Activated CD4-positive, alpha-beta T cell treated with anti-CD3 and anti-CD28 coated beads, Interleukin-2, amount 50 U/mL, for 24 hours (primary cell): ENCODE measurements around the gene SEC14L5.

Experiments
- DNase-seq, 2 donors: peaks; one replicate each; pipeline ENCODE4 v3.0.0-alpha.2; 2020; ENCODE audit warnings: low read depth in 1 of 2, low spot score in 1 of 2

SEC14L5 gene

GRCh38 chr16:4957720-4958509 is at the start of gene SEC14L5:
Gene SEC14L5 (plus strand): TSS chr16:4958330. CDS start chr16:4959324, 994 bp downstream.
- DNase-seq = peak; percentile 74 to 91

GRCh38 chr16:4908854-4909401 is 49.2 kb upstream of the SEC14L5 start:
- no peak for DNase-seq

GRCh38 chr16:4909825-4910224 is 48.3 kb upstream of the SEC14L5 start:
- DNase-seq = no peak

GRCh38 chr16:4910828-4911227 is 47.3 kb upstream of the SEC14L5 start:
- DNase-seq = no peak

GRCh38 chr16:4911970-4912386 is 46.2 kb upstream of the SEC14L5 start:
- DNase-seq = no peak

- no peak for DNase-seq
These were observed 44.9 kb upstream of the SEC14L5 start for GRCh38 chr16:4913130-4913773.

GRCh38 chr16:4913774-4914525 is 44.2 kb upstream of the SEC14L5 start:
- no peak for DNase-seq

GRCh38 chr16:4914528-4915225 is 43.5 kb upstream of the SEC14L5 start:
- no peak for DNase-seq

- DNase-seq = no peak
These were observed 42.8 kb upstream of the SEC14L5 start for GRCh38 chr16:4915226-4915761.

GRCh38 chr16:4917117-4917516 is 41.0 kb upstream of the SEC14L5 start:
- DNase-seq = no peak

GRCh38 chr16:4918781-4919251 is 39.3 kb upstream of the SEC14L5 start:
- DNase-seq = no peak

- no peak for DNase-seq
These were observed 37.3 kb upstream of the SEC14L5 start for GRCh38 chr16:4920826-4921225.

- DNase-seq = no peak
These were observed 35.3 kb upstream of the SEC14L5 start for GRCh38 chr16:4922721-4923342.

GRCh38 chr16:4923853-4924252 is 34.3 kb upstream of the SEC14L5 start:
- no peak for DNase-seq

GRCh38 chr16:4924593-4925292 is 33.4 kb upstream of the SEC14L5 start:
- DNase-seq = no peak

- DNase-seq = no peak
These were observed 32.9 kb upstream of the SEC14L5 start for GRCh38 chr16:4925293-4925607.

- DNase-seq = no peak
These were observed 32.3 kb upstream of the SEC14L5 start for GRCh38 chr16:4925791-4926190.

GRCh38 chr16:4926928-4927327 is 31.2 kb upstream of the SEC14L5 start:
- no peak for DNase-seq

GRCh38 chr16:4927661-4928060 is 30.5 kb upstream of the SEC14L5 start:
- DNase-seq = no peak

GRCh38 chr16:4928227-4928626 is 29.9 kb upstream of the SEC14L5 start:
- no peak for DNase-seq
